ENCODE measurements around the gene GALNT9. TPM values are rescaled to one million over a fixed set of nuclear protein-coding genes. Genes with fewer than 3 reads are reported as not detected.
A peak's percentile ranks its signal among the peaks of the same experiment; 100 is the strongest.

The GALNT9 gene
- polyA plus RNA-seq, 3 donors = not detected

- Histone ChIP-seq H4K20me1 (ENCODE audit: insufficient read depth, low read length) (no peaks in the 10 kb centered on the region), H3K27me3 (ENCODE audit: control insufficient read depth in 2 of 2, insufficient read depth in 2 of 2, low read length in 2 of 2) (peaks cover 0 to 26% of the 10 kb centered on the region in 2 donors), H2AFZ (ENCODE audit: insufficient read depth, low read depth, low read length, poor library complexity, severe bottlenecking) (no peak overlapping the region), H3K79me2 (ENCODE audit: insufficient read depth, low read length) (no peaks in the 10 kb centered on the region), H3K27ac (ENCODE audit: low read depth in 1 of 2, low read length in 2 of 2) (no peak overlapping the region), H3K9me3 (replicated peaks in 1 of 2; ENCODE audit: control insufficient read depth in 1 of 2, insufficient read depth in 1 of 2, low read length in 2 of 2) (peaks cover 0 to 7% of the 10 kb centered on the region in 2 donors), H3K36me3 (replicated peaks in 1 of 2; ENCODE audit: control insufficient read depth in 1 of 2, insufficient read depth in 2 of 2, low read length in 2 of 2) (no peaks in the 10 kb centered on the region), H3K4me2 (replicated peaks; ENCODE audit: extremely low read depth, low read length, poor library complexity, severe bottlenecking) (no peak overlapping the region), H3K4me3 (replicated peaks in 1 of 3; ENCODE audit: low read depth in 2 of 3, low read length in 3 of 3) (no peak overlapping the region), H3K4me1 (ENCODE audit: control insufficient read depth in 1 of 2, insufficient read depth in 2 of 2, low read length in 2 of 2) (no peaks in the 10 kb centered on the region), H3K9ac (ENCODE audit: insufficient read depth, low read length, poor library complexity, severe bottlenecking) (no peak overlapping the region)
- H3K27me3 Mint-ChIP-seq (ENCODE audit: low read depth in 3 of 3) = peaks cover 34 to 45% (median 40%) of the 10 kb centered on the region in 3 donors
- peaks cover 0 to 12% (median 4%) of the 10 kb centered on the region in 7 donors for H3K9me3 Mint-ChIP-seq
- H3K4me3 Mint-ChIP-seq = peak overlapping the region in 1 of 2 donors; percentile 77
- intact Hi-C loops (cut with micrococcal nuclease) = no loop called here
- no peak for DNase-seq
- no peaks in the 10 kb centered on the region for H3K36me3 Mint-ChIP-seq
- no peak for TF ChIP-seq CTCF (IDR thresholded peaks at IDR 0.05)
- H3K4me1 Mint-ChIP-seq = no peaks in the 10 kb centered on the region
- WGBS (ENCODE audit: insufficient coverage) = 10% methylated on average over 41 of the region's 53 CpGs
- H3K27ac Mint-ChIP-seq = no peak overlapping the region
Observed at GRCh38 chr12:132205271-132206045, 123.9 kb downstream of the GALNT9 start.

GRCh38 chr12:132204793-132205270, 124.6 kb downstream of the GALNT9 start:
- peak overlapping the region in 1 of 2 donors; percentile 77 for H3K4me3 Mint-ChIP-seq
- Histone ChIP-seq H3K9me3 (replicated peaks in 1 of 2; ENCODE audit: control insufficient read depth in 1 of 2, insufficient read depth in 1 of 2, low read length in 2 of 2) (peaks cover 0 to 7% of the 10 kb centered on the region in 2 donors), H3K9ac (ENCODE audit: insufficient read depth, low read length, poor library complexity, severe bottlenecking) (no peak overlapping the region), H3K4me3 (replicated peaks in 1 of 3; ENCODE audit: low read depth in 2 of 3, low read length in 3 of 3) (no peak overlapping the region), H3K36me3 (replicated peaks in 1 of 2; ENCODE audit: control insufficient read depth in 1 of 2, insufficient read depth in 2 of 2, low read length in 2 of 2) (no peaks in the 10 kb centered on the region), H3K4me2 (replicated peaks; ENCODE audit: extremely low read depth, low read length, poor library complexity, severe bottlenecking) (no peak overlapping the region), H3K27ac (ENCODE audit: low read depth in 1 of 2, low read length in 2 of 2) (no peak overlapping the region), H2AFZ (ENCODE audit: insufficient read depth, low read depth, low read length, poor library complexity, severe bottlenecking) (no peak overlapping the region), H3K4me1 (ENCODE audit: control insufficient read depth in 1 of 2, insufficient read depth in 2 of 2, low read length in 2 of 2) (no peaks in the 10 kb centered on the region), H3K27me3 (ENCODE audit: control insufficient read depth in 2 of 2, insufficient read depth in 2 of 2, low read length in 2 of 2) (peaks cover 0 to 26% of the 10 kb centered on the region in 2 donors), H4K20me1 (ENCODE audit: insufficient read depth, low read length) (no peaks in the 10 kb centered on the region), H3K79me2 (ENCODE audit: insufficient read depth, low read length) (no peaks in the 10 kb centered on the region)
- no peaks in the 10 kb centered on the region for H3K4me1 Mint-ChIP-seq
- H3K36me3 Mint-ChIP-seq = no peaks in the 10 kb centered on the region
- intact Hi-C loops (cut with micrococcal nuclease) = no loop called here
- no peak for TF ChIP-seq CTCF (IDR thresholded peaks at IDR 0.05)
- WGBS (ENCODE audit: insufficient coverage) = 74% methylated on average over 19 of the region's 20 CpGs
- peaks cover 34 to 44% (median 40%) of the 10 kb centered on the region in 3 donors for H3K27me3 Mint-ChIP-seq (ENCODE audit: low read depth in 3 of 3)
- no peak for DNase-seq
- H3K9me3 Mint-ChIP-seq = peaks cover 0 to 10% (median 2%) of the 10 kb centered on the region in 7 donors
- H3K27ac Mint-ChIP-seq = no peak overlapping the region
